ENCODE data around the gene MYL11. TPM values are rescaled to one million over a fixed set of nuclear protein-coding genes. Genes with fewer than 3 reads are reported as not detected.
A peak's percentile ranks its signal among the peaks of the same experiment; 100 is the strongest.

The MYL11 gene
- total RNA-seq, 1 donor = 2.1 TPM

DNA sequence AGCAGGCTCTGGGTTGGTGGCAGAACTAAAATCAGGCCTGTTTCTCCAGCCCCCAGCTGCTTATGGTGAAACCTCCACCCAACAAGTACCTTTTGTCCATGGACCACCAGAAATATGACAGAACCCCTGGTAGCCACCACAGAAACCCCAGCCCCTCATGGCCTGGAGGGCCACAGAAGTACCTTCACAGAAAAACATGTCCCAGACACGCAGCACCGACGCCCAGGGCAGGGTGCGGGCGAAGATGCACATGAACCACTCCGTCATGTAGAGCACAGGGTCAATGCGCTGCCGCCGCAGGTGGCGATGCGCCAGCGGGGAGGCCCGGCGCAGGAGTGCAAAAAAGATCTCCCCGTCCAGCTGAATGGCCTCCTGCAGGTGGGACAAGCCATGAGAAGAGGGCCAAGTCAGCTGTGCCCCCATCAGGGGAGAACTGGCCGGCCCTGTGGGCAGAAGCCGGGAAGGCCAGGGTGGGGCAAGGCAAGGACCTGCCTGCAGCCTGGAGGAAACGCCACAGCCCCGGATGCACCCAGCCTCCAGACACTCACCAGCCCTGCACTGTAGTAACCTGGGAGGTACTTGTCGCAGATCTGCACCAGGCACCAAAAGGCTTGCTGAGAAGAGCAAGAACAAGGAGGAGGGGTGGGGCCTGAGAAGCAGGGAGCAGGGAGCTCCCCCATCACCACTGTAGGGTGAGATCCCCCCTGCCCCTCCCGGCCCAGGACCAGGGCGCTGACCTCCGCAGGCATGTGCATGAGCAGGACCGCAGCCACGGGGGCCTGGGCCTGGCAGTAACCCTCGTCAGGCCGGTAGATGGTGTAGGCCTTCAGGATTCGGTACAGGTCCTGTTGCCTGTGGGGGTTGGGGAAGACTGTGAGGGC, 15.4 kb upstream of the MYL11 start:
- Histone ChIP-seq H3K9me3 (ENCODE audit: low read depth, low read length) (no peaks in the 10 kb centered on the region), H3K4me1 (ENCODE audit: insufficient read depth, low read length) (peaks cover 19% of the 10 kb centered on the region), H3K27me3 (ENCODE audit: insufficient read depth, low read length) (no peaks in the 10 kb centered on the region), H3K4me3 (ENCODE audit: low read length) (no peak overlapping the region)

DNA sequence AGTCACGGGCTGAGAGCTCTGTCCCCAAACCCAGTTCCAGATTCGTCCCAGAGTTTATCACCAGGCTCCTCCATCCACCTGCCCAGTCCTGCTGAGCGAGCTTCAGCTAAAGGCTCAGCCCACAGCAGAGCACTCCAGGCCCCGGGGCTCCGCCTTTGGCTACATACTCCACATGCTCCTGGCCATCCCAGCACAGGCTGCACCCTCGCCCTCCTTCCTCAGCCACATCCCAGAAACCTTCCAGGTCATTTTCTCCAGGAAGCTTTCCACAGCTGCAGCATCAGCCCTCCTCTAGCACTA, 14.8 kb upstream of the MYL11 start:
- Histone ChIP-seq H3K27me3 (ENCODE audit: insufficient read depth, low read length) (no peaks in the 10 kb centered on the region), H3K4me1 (ENCODE audit: insufficient read depth, low read length) (peaks cover 15% of the 10 kb centered on the region), H3K4me3 (ENCODE audit: low read length) (no peak overlapping the region), H3K9me3 (ENCODE audit: low read depth, low read length) (no peaks in the 10 kb centered on the region)

DNA sequence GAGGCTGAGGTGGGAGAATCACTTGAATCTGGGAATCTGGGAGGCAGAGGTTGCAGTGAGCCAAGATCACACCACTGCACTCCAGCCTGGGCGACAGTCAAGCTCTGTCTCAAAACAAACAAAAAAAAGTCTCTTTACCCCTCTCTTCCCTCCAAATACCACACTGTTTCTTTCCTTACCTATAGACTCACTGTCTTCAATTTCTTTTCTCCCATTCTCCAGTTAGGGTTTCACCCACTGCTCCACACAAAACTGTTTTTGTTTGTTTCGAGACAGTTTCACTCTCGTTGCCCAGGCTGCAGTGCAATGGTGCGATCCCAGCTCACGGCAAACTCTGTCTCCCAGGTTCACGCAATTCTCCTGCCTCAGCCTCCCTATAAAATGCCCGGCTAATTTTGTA, 13.4 kb upstream of the MYL11 start:
- Histone ChIP-seq H3K9me3 (ENCODE audit: low read depth, low read length) (no peaks in the 10 kb centered on the region), H3K27me3 (ENCODE audit: insufficient read depth, low read length) (no peaks in the 10 kb centered on the region), H3K4me1 (ENCODE audit: insufficient read depth, low read length) (peaks cover 6% of the 10 kb centered on the region), H3K4me3 (ENCODE audit: low read length) (no peak overlapping the region)

DNA sequence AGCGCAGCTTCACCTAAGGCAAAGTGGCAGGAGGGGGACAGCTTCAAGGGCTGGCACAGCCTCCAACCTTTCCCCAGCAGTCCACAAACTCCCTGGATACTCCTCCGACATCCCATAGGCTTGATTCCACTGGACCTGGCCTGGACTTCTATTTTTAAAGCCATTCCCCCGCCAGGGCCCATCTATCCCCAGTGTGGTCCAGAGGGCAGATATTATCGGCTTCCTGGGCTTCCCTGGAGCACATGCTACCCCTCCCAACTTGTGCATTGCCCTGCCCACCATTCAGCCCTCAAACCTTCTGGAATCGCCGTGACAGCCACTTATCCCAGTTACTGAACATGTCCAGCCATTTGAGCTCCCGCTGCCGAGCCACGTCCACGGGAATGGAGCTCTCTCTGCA, 9.4 kb upstream of the MYL11 start:
- Histone ChIP-seq H3K9me3 (ENCODE audit: low read depth, low read length) (no peaks in the 10 kb centered on the region), H3K27me3 (ENCODE audit: insufficient read depth, low read length) (no peaks in the 10 kb centered on the region), H3K4me3 (ENCODE audit: low read length) (no peak overlapping the region), H3K4me1 (ENCODE audit: insufficient read depth, low read length) (peaks cover 31% of the 10 kb centered on the region)

DNA sequence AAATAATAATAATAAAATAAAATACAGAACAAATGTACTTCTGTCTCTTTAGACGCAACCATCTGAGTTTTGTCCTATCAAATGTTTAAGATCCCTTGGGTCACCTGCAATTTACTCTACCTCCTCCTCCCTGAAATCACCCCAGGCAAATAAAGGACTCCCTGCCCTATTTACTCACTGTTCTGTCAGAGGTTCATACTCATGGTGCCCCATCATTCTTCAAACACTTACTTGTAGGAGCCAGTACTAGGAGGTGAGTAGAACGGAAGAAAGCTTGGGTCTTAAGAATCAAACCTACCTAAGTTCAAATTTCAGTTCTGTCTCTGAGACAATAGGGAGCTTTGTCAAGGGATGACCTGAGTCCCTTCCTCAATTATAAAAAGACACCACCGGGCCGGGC, 8.1 kb upstream of the MYL11 start:
- H3K4me1 ChIP-seq (ENCODE audit: insufficient read depth, low read length) = peaks cover 37% of the 10 kb centered on the region
- no peaks in the 10 kb centered on the region for H3K27me3 ChIP-seq (ENCODE audit: insufficient read depth, low read length)
- H3K9me3 ChIP-seq (ENCODE audit: low read depth, low read length) = no peaks in the 10 kb centered on the region
- H3K4me3 ChIP-seq (ENCODE audit: low read length) = no peak overlapping the region

DNA sequence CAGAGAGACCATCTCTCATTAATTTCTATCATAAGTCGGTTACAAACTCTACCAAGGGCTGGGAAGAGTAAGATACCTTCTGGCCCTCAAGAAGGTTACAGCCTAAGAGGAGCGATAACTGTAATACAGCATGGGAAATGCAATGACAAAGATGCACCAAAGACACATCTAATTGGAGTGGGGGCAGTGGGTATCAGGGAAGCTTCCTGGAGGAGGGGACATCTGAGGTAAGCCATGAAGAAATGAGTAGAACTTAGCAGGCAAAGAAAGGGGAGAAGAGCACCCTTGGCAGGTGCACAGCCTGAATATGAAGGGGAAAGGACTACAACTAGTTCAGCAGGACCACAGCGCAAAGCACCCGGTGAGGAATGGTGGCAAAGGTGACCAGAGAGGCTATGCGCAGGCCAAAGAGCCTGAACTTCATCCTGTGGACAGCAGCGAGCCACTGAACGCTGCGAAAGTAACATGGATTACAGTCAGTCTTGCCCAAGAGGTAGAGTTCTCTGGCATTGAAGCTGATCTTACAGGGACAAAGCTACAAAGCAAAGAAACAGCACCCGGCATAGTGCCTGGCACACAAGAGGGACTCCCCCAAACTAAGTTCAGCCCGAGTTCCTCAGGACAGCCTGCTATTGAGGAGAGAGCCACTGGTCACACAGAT, 7.1 kb upstream of the MYL11 start:
- H3K9me3 ChIP-seq (ENCODE audit: low read depth, low read length) = no peaks in the 10 kb centered on the region
- H3K4me1 ChIP-seq (ENCODE audit: insufficient read depth, low read length) = peaks cover 39% of the 10 kb centered on the region
- H3K4me3 ChIP-seq (ENCODE audit: low read length) = no peak overlapping the region
- no peaks in the 10 kb centered on the region for H3K27me3 ChIP-seq (ENCODE audit: insufficient read depth, low read length)

DNA sequence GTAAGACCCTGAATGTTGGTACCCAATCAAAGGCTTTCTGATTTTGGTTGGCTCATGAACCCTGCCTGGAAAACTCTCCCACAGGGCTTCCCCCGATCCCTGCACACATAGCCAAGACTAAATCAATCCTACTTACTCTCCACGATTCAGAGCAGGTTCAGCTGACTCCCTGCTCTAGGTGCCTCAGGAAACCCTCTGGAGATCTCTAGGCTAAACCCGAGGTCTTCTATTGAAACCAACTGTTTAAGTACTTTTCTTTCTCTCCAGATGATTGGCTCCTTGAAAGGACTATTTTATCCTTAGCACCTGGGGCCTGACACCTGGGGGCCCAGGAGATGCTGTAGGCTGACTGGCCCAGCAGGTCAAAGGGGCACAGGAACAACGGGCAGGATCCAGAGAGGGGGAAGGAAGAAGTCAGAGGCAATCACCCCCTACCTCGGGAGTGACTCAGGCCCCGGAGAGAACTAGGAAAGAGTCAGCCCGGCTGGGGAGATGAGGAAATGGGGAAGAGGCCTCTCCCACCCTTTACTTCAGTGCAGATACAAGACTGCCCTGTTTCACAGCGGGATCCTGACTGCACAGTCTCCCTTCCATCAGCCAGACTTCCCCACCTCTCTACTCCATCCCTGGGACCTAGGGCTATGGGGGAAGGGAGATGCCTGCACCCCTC, 6.3 kb upstream of the MYL11 start:
- no peaks in the 10 kb centered on the region for H3K27me3 ChIP-seq (ENCODE audit: insufficient read depth, low read length)
- no peaks in the 10 kb centered on the region for H3K9me3 ChIP-seq (ENCODE audit: low read depth, low read length)
- H3K4me3 ChIP-seq (ENCODE audit: low read length) = peak overlapping the region; percentile 58
- H3K4me1 ChIP-seq (ENCODE audit: insufficient read depth, low read length) = peaks cover 39% of the 10 kb centered on the region

DNA sequence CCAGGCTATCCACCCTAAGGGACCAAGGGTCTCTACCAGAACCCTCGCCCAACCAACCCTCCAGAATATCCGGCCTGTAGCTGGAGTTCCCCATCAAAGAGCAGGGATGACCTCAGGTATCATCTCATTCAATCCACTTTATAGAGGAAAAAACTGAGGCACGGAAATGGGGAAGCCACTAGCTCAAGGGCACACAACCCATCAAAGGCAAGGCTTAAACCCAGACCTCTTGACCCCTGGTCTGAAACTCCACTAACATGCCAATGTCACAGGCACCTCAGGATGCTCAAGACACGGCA, 5.9 kb upstream of the MYL11 start:
- Histone ChIP-seq H3K4me3 (ENCODE audit: low read length) (peak overlapping the region; percentile 58), H3K27me3 (ENCODE audit: insufficient read depth, low read length) (no peaks in the 10 kb centered on the region), H3K4me1 (ENCODE audit: insufficient read depth, low read length) (peaks cover 39% of the 10 kb centered on the region), H3K9me3 (ENCODE audit: low read depth, low read length) (no peaks in the 10 kb centered on the region)

DNA sequence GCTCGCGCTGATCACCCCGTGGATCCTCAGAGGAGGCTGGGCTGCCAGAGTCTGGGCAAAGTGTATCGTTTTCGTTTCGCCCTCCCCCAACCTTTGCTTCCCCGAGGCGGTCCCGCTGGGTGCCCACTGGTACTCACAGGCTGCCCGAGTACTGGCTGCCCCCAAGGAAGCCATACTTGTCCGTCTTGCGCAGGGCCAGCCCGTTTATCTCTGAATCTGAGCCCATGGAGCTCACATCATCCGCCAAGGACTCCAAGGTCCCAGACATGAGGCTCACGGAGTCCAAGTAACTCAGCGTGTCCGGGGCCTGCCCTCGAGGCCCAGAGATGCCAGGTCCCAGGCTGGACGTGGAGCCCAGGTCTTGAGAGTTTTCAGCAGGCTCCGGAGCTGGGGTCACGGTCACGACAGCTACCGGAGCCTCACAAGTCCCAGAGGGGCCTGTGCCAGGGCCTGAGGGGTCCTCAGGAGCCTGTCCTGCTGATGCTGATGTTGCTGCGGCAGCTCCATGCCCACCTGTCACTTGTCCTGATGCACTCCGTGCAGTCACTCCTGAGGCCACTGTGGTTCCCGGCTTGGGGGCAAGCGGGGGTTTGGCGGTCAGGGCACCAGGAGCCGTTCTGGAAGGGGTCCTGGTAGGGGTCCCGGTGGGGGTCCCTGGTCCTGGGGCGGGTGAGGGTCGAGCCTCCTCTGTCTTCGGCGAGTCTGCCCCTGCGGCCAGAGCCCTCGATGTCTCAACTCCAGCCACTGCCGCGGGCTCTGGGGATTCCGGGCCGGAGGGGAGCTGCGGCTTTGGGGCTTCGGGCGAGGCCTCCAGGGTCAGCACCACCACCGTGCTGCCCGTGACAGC, 5.3 kb upstream of the MYL11 start:
- peak overlapping the region; percentile 58 for H3K4me3 ChIP-seq (ENCODE audit: low read length)
- H3K4me1 ChIP-seq (ENCODE audit: insufficient read depth, low read length) = peaks cover 39% of the 10 kb centered on the region
- H3K27me3 ChIP-seq (ENCODE audit: insufficient read depth, low read length) = no peaks in the 10 kb centered on the region

DNA sequence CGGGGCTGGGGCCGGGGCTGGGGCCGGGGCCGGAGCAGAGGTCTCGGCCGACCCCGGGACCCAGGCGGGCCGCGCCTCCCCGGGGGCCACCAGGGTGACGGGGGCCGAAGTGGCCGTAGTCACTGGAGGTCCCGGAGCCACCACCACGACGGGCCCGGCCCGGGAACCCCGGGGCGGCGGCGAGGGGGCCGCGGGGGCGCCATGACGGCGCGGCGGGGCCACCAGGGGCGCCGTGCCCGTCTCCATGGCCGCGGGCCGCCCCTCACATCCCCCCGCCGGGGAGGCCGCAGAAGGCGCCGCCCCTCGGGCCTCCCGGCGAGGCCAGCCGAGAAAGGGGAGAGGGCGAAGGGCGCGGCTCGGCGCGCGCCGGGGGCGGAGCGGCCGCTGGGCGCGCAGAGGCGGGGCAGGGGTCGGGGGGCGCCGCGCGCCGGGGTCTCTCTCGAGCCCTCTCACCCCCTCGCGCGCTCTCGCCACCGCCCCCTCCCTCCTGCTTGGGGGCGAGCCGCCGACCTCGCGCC, 4.6 kb upstream of the MYL11 start:
- H3K4me3 ChIP-seq (ENCODE audit: low read length) = peak overlapping the region; percentile 58
- no peaks in the 10 kb centered on the region for H3K9me3 ChIP-seq (ENCODE audit: low read depth, low read length)
- H3K27me3 ChIP-seq (ENCODE audit: insufficient read depth, low read length) = no peaks in the 10 kb centered on the region
- peaks cover 39% of the 10 kb centered on the region for H3K4me1 ChIP-seq (ENCODE audit: insufficient read depth, low read length)

More for the DNA sequence above, 5.3 kb upstream of the MYL11 start:
- no peaks in the 10 kb centered on the region for H3K9me3 ChIP-seq (ENCODE audit: low read depth, low read length)

DNA sequence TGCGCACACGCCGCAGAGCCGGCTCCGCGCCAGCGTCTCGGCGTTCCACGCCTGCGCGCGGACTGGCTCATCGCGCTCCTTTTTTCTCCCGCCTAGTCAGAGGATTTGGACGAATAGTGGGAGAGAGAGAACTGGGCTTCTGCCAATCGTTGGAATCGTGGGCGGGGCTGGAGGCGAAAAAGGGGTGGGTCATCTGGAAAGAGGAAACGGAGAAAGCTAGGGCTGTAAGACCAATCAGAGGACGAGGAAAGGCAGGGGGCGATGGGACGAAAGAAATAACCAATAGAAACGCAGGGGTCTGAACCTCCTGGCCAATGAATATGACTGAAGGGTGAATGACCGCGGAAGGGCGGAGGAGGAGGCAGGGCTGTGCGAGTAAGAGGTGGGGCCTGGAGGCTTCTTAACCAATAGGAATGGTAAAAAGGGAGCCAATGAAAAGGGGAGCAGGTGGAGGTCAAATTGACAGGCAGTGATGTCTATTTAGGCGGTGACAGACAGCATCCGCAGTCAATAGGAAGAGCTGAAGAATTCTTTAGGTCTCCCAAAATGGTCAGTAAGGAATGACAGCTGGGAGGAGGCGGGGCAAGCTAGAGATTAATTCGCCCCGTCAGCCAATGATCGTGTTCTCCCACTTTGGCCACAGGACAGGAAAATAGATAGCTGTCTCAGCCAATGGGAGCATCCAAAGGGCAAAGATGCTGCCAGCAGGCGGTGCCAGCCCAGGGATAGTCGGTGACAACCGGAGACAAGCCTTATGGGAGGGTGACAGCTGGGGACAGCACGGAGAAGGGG, 4.0 kb upstream of the MYL11 start, which contains the start of gene TBC1D10B:
TSS of gene TBC1D10B (minus strand) at position 39 of the 792 bp plus-strand sequence. CDS start 311 bp downstream, outside the sequence.
- Histone ChIP-seq H3K4me1 (ENCODE audit: insufficient read depth, low read length) (peaks cover 39% of the 10 kb centered on the region), H3K9me3 (ENCODE audit: low read depth, low read length) (no peaks in the 10 kb centered on the region), H3K27me3 (ENCODE audit: insufficient read depth, low read length) (no peaks in the 10 kb centered on the region), H3K4me3 (ENCODE audit: low read length) (peak within 1 kb of the TSS; percentile 58)

DNA sequence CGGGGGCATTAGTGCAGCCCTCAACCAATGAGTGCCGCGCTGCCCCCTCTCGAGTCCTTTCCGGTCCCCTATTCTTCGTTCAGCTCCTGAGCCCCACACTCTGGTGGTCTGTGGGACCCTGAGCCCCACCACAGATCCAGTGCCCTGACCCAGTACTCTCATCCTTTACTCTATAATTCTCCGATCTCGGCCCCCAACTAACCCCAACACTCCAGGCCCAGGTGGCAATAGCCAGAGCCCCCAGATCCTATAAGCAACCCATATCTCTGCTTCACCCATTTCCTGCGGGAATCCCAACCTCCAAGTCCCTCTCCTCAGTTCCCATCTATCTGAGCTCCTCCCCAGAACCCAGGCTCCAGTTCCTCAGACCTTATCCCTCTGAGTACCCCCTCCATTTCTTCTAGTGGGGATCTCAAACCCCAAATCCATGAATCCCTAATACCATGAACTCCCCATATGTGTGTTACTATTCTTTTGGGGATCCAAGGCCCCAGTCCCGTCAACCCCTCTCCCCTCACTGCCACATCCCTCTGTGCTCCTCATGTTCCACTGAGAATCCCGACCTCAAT, 3.3 kb upstream of the MYL11 start:
- H3K4me1 ChIP-seq (ENCODE audit: insufficient read depth, low read length) = peaks cover 40% of the 10 kb centered on the region
- H3K27me3 ChIP-seq (ENCODE audit: insufficient read depth, low read length) = no peaks in the 10 kb centered on the region
- no peaks in the 10 kb centered on the region for H3K9me3 ChIP-seq (ENCODE audit: low read depth, low read length)
- peak overlapping the region; percentile 32 for H3K4me3 ChIP-seq (ENCODE audit: low read length)

DNA sequence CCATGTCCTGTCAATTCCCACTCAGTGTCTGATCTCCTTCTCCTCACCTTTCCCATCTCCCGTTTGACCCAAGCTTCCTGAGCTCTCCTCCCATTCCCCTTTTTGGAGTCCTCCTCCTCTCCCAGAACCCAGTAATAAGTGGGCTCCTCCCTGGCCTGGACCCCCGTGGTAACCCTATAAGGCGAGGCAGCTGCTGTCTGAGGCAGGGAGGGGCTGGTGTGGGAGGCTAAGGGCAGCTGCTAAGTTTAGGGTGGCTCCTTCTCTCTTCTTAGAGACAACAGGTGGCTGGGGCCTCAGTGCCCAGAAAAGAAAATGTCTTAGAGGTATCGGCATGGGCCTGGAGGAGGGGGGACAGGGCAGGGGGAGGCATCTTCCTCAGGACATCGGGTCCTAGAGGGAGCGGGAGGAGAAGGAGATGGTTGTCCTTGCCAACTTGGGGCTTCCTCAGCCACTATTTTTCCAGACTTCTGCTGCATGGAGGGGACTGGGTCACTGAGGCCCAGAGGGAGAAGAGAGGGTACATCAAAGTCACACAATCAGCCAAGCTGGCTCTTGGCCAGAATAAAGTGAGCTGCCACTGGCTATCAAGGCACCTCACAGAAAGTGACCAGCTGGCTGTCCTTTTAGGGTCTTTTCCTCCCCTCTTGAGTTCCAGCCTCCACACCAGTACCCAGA, 2.4 kb upstream of the MYL11 start:
- H3K4me3 ChIP-seq (ENCODE audit: low read length) = no peak overlapping the region
- H3K9me3 ChIP-seq (ENCODE audit: low read depth, low read length) = no peaks in the 10 kb centered on the region
- no peaks in the 10 kb centered on the region for H3K27me3 ChIP-seq (ENCODE audit: insufficient read depth, low read length)
- peaks cover 42% of the 10 kb centered on the region for H3K4me1 ChIP-seq (ENCODE audit: insufficient read depth, low read length)
